ENCODE measurements around the gene RAD51B. TPM values are rescaled to one million over a fixed set of nuclear protein-coding genes. Genes with fewer than 3 reads are reported as not detected.

Gene RAD51B
- total RNA-seq, 1 donor from 2014 or later, result 28.5 TPM

DNA sequence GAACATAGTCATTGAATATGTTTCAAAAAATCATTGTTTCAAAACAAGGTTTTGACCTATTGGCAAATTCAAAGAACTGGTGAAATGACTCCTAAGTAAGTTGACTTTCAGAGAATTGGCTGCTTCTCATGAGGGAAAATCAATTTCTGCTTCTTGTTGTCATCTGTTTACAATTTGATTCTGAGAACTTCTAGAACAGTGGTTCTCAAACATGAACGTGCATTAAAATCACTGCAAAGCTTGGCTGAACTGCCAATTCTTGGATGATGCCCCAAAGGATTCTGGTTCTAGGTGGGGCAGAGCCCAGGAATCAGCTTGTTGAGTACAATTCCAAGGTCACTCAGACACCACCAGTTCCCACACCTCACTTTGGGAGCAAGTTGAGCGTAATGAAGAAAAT, 889.4 kb downstream of the RAD51B start:
- no peaks in the 10 kb centered on the region for H3K9me3 ChIP-seq
- H3K36me3 ChIP-seq, result no peaks in the 10 kb centered on the region
- no peak for DNase-seq (ENCODE audit: extremely low spot score in 2 of 2)
- no peak overlapping the region for H3K4me3 ChIP-seq
- H3K27me3 ChIP-seq, result no peaks in the 10 kb centered on the region
- H3K4me1 ChIP-seq, result peaks cover 44% of the 10 kb centered on the region
- TF ChIP-seq POLR2AphosphoS5 (IDR thresholded peaks at IDR 0.05; ENCODE audit: insufficient read depth in 1 of 2, low read depth in 1 of 2), result no peak
- TF ChIP-seq, protein P1, sequence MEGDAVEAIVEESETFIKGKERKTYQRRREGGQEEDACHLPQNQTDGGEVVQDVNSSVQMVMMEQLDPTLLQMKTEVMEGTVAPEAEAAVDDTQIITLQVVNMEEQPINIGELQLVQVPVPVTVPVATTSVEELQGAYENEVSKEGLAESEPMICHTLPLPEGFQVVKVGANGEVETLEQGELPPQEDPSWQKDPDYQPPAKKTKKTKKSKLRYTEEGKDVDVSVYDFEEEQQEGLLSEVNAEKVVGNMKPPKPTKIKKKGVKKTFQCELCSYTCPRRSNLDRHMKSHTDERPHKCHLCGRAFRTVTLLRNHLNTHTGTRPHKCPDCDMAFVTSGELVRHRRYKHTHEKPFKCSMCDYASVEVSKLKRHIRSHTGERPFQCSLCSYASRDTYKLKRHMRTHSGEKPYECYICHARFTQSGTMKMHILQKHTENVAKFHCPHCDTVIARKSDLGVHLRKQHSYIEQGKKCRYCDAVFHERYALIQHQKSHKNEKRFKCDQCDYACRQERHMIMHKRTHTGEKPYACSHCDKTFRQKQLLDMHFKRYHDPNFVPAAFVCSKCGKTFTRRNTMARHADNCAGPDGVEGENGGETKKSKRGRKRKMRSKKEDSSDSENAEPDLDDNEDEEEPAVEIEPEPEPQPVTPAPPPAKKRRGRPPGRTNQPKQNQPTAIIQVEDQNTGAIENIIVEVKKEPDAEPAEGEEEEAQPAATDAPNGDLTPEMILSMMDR (IDR thresholded peaks at IDR 0.05), result no peak
- TF ChIP-seq POLR2A (IDR thresholded peaks at IDR 0.05), result no peak
- intact Hi-C loops (cut with DNase I), result no loop called here
- no peak overlapping the region for H3K27ac ChIP-seq

GRCh38 chr14:68710776-68711175, 891.2 kb downstream of the RAD51B start:
- Histone ChIP-seq H3K27me3 (no peaks in the 10 kb centered on the region), H3K36me3 (no peaks in the 10 kb centered on the region), H3K4me3 (no peak overlapping the region), H3K27ac (peak overlapping the region; percentile 45), H3K4me1 (peaks cover 28% of the 10 kb centered on the region), H3K9me3 (no peaks in the 10 kb centered on the region)
- TF ChIP-seq, protein P1 (IDR thresholded peaks at IDR 0.05), result no peak
- TF ChIP-seq POLR2AphosphoS5 (IDR thresholded peaks at IDR 0.05; ENCODE audit: insufficient read depth in 1 of 2, low read depth in 1 of 2) (no peak), POLR2A (IDR thresholded peaks at IDR 0.05) (no peak)
- intact Hi-C loops (cut with DNase I), result no loop called here
- no peak for DNase-seq (ENCODE audit: extremely low spot score in 2 of 2)

DNA sequence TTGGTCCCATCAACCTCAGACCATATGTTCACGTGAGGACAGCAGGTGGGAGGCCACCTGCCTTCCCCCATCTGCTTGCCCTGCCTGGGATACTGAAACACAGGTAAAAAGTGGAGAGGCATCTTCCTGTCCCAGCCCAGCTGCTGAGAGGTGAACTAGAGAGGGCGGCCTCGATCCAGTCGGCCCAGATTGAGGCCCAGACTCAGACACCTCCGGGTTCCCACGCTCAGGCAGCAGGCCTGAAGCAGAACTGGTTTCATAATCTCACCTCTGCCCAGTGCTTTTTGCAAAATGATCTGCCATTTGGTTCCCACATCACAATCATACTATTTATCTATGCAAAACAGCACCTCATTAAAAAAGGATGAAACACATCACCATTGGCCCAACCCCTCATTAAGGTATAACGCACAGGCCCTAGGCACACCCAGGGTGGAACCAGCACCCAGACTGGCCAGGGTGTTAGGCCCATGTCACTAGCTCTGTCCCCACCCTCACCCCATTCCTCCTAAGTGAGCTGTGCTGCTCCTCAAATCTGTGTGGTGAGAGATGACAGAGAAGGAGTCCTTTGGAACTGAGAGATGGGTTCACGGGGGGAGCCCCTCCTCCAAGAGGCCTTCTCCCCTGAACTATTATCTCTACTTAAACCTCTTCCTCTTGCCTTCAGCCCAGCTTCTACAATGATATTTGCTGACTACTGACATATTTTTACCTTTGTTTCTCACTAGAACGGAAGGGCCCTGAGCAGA, 892.2 kb downstream of the RAD51B start:
- Histone ChIP-seq H3K9me3 (no peaks in the 10 kb centered on the region), H3K27ac (peak overlapping the region; percentile 45), H3K27me3 (no peaks in the 10 kb centered on the region), H3K36me3 (no peaks in the 10 kb centered on the region), H3K4me3 (no peak overlapping the region), H3K4me1 (peaks cover 18% of the 10 kb centered on the region)
- TF ChIP-seq, protein P1 (IDR thresholded peaks at IDR 0.05), result no peak
- TF ChIP-seq POLR2AphosphoS5 (IDR thresholded peaks at IDR 0.05; ENCODE audit: insufficient read depth in 1 of 2, low read depth in 1 of 2), result peak; percentile 7 to 15
- no peak for TF ChIP-seq POLR2A (IDR thresholded peaks at IDR 0.05)
- no peak for DNase-seq (ENCODE audit: extremely low spot score in 2 of 2)
- intact Hi-C loops (cut with DNase I), result no loop called here

DNA sequence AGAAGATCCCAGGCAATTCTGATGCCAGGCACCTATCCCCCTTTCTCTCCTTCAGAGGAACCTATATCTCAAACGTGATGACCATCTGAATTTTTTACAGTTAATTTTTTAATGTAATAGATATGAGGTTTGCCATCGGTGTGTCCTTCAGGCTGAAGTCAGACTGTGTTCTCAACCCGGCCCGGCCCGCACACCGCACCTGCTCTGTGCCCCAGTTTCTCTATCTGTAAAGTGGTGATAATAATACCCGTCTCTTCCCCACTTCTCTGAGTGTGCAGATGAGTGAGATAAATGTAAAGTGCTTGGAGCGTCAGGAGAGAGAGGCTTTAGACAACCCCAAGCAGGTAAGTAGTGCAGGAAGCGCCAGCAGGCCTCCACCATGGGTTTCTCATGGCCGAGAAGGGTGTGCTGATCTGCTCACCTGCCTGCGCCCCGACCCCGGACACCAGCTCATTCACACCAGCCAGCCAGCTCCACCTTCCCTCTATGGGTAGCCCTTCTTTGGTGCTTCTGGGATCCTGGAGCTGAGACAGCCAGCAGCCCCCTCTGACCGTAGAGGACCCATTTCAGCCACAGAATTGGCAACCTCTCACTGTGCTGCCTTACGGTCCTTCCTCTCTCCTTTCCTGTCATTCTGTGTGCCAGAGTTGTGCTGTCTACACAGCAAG, 893.3 kb downstream of the RAD51B start:
- intact Hi-C loops (cut with DNase I), result no loop called here

More for the DNA sequence above, 893.3 kb downstream of the RAD51B start:
- no peaks in the 10 kb centered on the region for H3K9me3 ChIP-seq
- H3K27me3 ChIP-seq, result no peaks in the 10 kb centered on the region
- H3K4me1 ChIP-seq, result peaks cover 13% of the 10 kb centered on the region
- H3K36me3 ChIP-seq, result no peaks in the 10 kb centered on the region
- no peak overlapping the region for H3K27ac ChIP-seq
- TF ChIP-seq, protein P1 (IDR thresholded peaks at IDR 0.05), result no peak
- TF ChIP-seq POLR2A (IDR thresholded peaks at IDR 0.05) (no peak), POLR2AphosphoS5 (IDR thresholded peaks at IDR 0.05; ENCODE audit: insufficient read depth in 1 of 2, low read depth in 1 of 2) (no peak)
- no peak overlapping the region for H3K4me3 ChIP-seq
- no peak for DNase-seq (ENCODE audit: extremely low spot score in 2 of 2)

All from vagina (tissue), 2 donors.